Omental fat pad (tissue), 4 donors: ENCODE results near the gene OR4E1. TPM values are rescaled to one million over a fixed set of nuclear protein-coding genes. Genes with fewer than 3 reads are reported as not detected.
"Not testable (repeated sequence)": the region's sequence is repeated elsewhere in the genome, so short reads cannot be mapped to it uniquely, and the experiment has no call there.

Source experiments
- ATAC-seq: fragments of 150-250 bp; one replicate; pipeline ENCODE4 v1.9.1; 2016; ENCODE audit warnings: mild to moderate bottlenecking, moderate library complexity; ENCODE audit not compliant: low FRiP score
- DNase-seq: peaks from one replicate; pipeline ENCODE4 v3.0.0-alpha.2; 2019; ENCODE audit warnings: low spot score
- CTCF ChIP-seq, 3 donors: fragments of 450-650 bp; IDR thresholded peaks; one replicate each; pipeline ENCODE4 v1.5.1; 2016 to 2017; ENCODE audit warnings: antibody characterized with exemption in 3 of 3, mild to moderate bottlenecking in 3 of 3, moderate library complexity in 2 of 3
- total RNA-seq, 4 donors: library from RNA; depleted of rRNA; stranded (reverse); fragments of >200 nt; gene quantifications; one replicate each; pipeline ENCODE4 v1.1.0, GENCODE V29; 2016

OR4E1 gene
- total RNA-seq, 4 donors from 2014 or later, result not detected

- no peak for TF ChIP-seq CTCF (IDR thresholded peaks at IDR 0.05)
- DNase-seq (no peak), ATAC-seq (no peak)
Observed at GRCh38 chr14:21704338-21704737, 30.7 kb upstream of the OR4E1 start.

GRCh38 chr14:21703357-21704326 is 30.0 kb upstream of the OR4E1 start:
- ATAC-seq (no peak), DNase-seq (no peak)
- no peak for TF ChIP-seq CTCF (IDR thresholded peaks at IDR 0.05)

- ATAC-seq, result no peak
- TF ChIP-seq CTCF (IDR thresholded peaks at IDR 0.05), result no peak
- DNase-seq, result no peak
Observed at GRCh38 chr14:21702316-21702715, 28.7 kb upstream of the OR4E1 start.

GRCh38 chr14:21699551-21699950 is 25.9 kb upstream of the OR4E1 start:
- DNase-seq (no peak), ATAC-seq (no peak)
- TF ChIP-seq CTCF (IDR thresholded peaks at IDR 0.05), result no peak

- DNase-seq, ATAC-seq: not testable (repeated sequence)
Observed at GRCh38 chr14:21698538-21698937, 24.9 kb upstream of the OR4E1 start.

GRCh38 chr14:21697662-21698061 is 24.0 kb upstream of the OR4E1 start:
- DNase-seq, ATAC-seq: not testable (repeated sequence)

GRCh38 chr14:21694425-21694824 is 20.8 kb upstream of the OR4E1 start:
- no peak for TF ChIP-seq CTCF (IDR thresholded peaks at IDR 0.05)
- DNase-seq, result no peak

GRCh38 chr14:21686468-21686867 is 12.8 kb upstream of the OR4E1 start:
- no peak for TF ChIP-seq CTCF (IDR thresholded peaks at IDR 0.05)
- DNase-seq, result no peak
- no peak for ATAC-seq

More at GRCh38 chr14:21694425-21694824, 20.8 kb upstream of the OR4E1 start:
- no peak for ATAC-seq
